Astrocyte of the cerebellum (primary cell): ENCODE data around the gene ITPK1.

ENCODE experiments used
- DNase-seq: peaks from one replicate; pipeline ENCODE4 v3.0.0-alpha.2; 2011; ENCODE audit warnings: low read depth
- H3K4me3 ChIP-seq: 2 replicates; pipeline ENCODE4 v1.5.1; 2011; ENCODE audit warnings: mild to moderate bottlenecking, low read depth, low read length, moderate library complexity
- CTCF ChIP-seq: IDR thresholded peaks from 2 replicates; pipeline ENCODE4 v1.5.1; 2012; ENCODE audit warnings: low read length, low read depth, moderate library complexity, mild to moderate bottlenecking; ENCODE audit errors: missing control alignments
- in situ Hi-C: cut with HindIII; loops from 2 replicates; pipeline ENCODE4 v1.10.0; 2017; ENCODE audit warnings: low sequenced_read_pairs

Gene ITPK1

GRCh38 chr14:93085911-93086310, 29.8 kb downstream of the ITPK1 start:
- TF ChIP-seq CTCF, result no peak
- in situ Hi-C loops, result no loop called here
- no peak overlapping the region for H3K4me3 ChIP-seq
- no peak for DNase-seq

- H3K4me3 ChIP-seq, result no peak overlapping the region
- in situ Hi-C loops, result loop anchor here (5.0 kb wide), 1 partner anchor 52 kb away; no protein-coding TSS in a partner anchor
- DNase-seq, result no peak
- no peak for TF ChIP-seq CTCF
Observed at GRCh38 chr14:93084866-93085857, 30.6 kb downstream of the ITPK1 start.

- in situ Hi-C loops, result loop anchor here (5.0 kb wide), 1 partner anchor 53 kb away; no protein-coding TSS in a partner anchor
- no peak for TF ChIP-seq CTCF
- DNase-seq, result no peak
- no peak overlapping the region for H3K4me3 ChIP-seq
Observed at GRCh38 chr14:93084402-93084801, 31.3 kb downstream of the ITPK1 start.

- no peak overlapping the region for H3K4me3 ChIP-seq
- no peak for DNase-seq
- TF ChIP-seq CTCF, result no peak
- in situ Hi-C loops, result loop anchor here (5.0 kb wide), 1 partner anchor 53 kb away; no protein-coding TSS in a partner anchor
Observed at GRCh38 chr14:93083917-93084316, 31.8 kb downstream of the ITPK1 start.

- H3K4me3 ChIP-seq, result no peak overlapping the region
- in situ Hi-C loops, result loop anchor here (5.0 kb wide), 1 partner anchor 55 kb away; no protein-coding TSS in a partner anchor
- no peak for DNase-seq
- TF ChIP-seq CTCF, result no peak
Observed at GRCh38 chr14:93082576-93083001, 33.1 kb downstream of the ITPK1 start.

GRCh38 chr14:93081876-93082570, 33.7 kb downstream of the ITPK1 start:
- no peak for TF ChIP-seq CTCF
- no peak overlapping the region for H3K4me3 ChIP-seq
- in situ Hi-C loops, result loop anchor here (5.0 kb wide), 1 partner anchor 55 kb away; no protein-coding TSS in a partner anchor
- DNase-seq, result no peak
